Stimulated activated CD8-positive, alpha-beta memory T cell treated with anti-CD3 and anti-CD28 coated beads, Interleukin-7, amount 100 ng/mL, for 4 hours (primary cell): Measurements from ENCODE around the gene NUP214.
"Not testable (repeated sequence)": the region's sequence is repeated elsewhere in the genome, so short reads cannot be mapped to it uniquely, and the experiment has no call there.

Experiments
- DNase-seq, 2 donors: peaks; one replicate each; pipeline ENCODE4 v3.0.0-alpha.2; 2020; ENCODE audit warnings: low read depth in 2 of 2

The NUP214 gene

GRCh38 chr9:131160416-131161112 lies 35.2 kb downstream of the NUP214 start:
- DNase-seq: no peak

GRCh38 chr9:131161585-131161984 lies 36.2 kb downstream of the NUP214 start:
- DNase-seq: no peak

GRCh38 chr9:131162886-131163285 lies 37.5 kb downstream of the NUP214 start:
- no peak for DNase-seq

GRCh38 chr9:131165523-131165922 lies 40.1 kb downstream of the NUP214 start:
- DNase-seq: no peak

- no peak for DNase-seq
Measured at GRCh38 chr9:131167146-131167692, 41.8 kb downstream of the NUP214 start.

- no peak for DNase-seq
Measured at GRCh38 chr9:131167936-131168335, 42.5 kb downstream of the NUP214 start.

- DNase-seq: no peak
Measured at GRCh38 chr9:131169563-131170240, 44.3 kb downstream of the NUP214 start.

- no peak for DNase-seq
Measured at GRCh38 chr9:131173995-131174394, 48.6 kb downstream of the NUP214 start.

- DNase-seq: no peak
Measured at GRCh38 chr9:131174681-131175239, 49.4 kb downstream of the NUP214 start.

- DNase-seq: no peak
Measured at GRCh38 chr9:131177898-131178297, 52.5 kb downstream of the NUP214 start.

- peak; percentile 57 to 58 for DNase-seq
Measured at GRCh38 chr9:131178382-131178781, 53.0 kb downstream of the NUP214 start.

- DNase-seq: no peak
Measured at GRCh38 chr9:131178926-131179325, 53.5 kb downstream of the NUP214 start.

GRCh38 chr9:131179561-131180219 lies 54.3 kb downstream of the NUP214 start:
- DNase-seq: no peak

GRCh38 chr9:131180454-131180853 lies 55.1 kb downstream of the NUP214 start:
- no peak for DNase-seq

- DNase-seq: no peak
Measured at GRCh38 chr9:131181091-131181681, 55.8 kb downstream of the NUP214 start.

GRCh38 chr9:131185924-131186323 lies 60.5 kb downstream of the NUP214 start:
- no peak for DNase-seq

GRCh38 chr9:131186622-131187021 lies 61.2 kb downstream of the NUP214 start:
- DNase-seq: no peak

GRCh38 chr9:131187957-131188356 lies 62.6 kb downstream of the NUP214 start:
- DNase-seq: no peak

- no peak for DNase-seq
Measured at GRCh38 chr9:131188976-131189375, 63.6 kb downstream of the NUP214 start.

- DNase-seq: no peak
Measured at GRCh38 chr9:131190191-131190590, 64.8 kb downstream of the NUP214 start.

GRCh38 chr9:131191032-131191431 lies 65.6 kb downstream of the NUP214 start:
- DNase-seq: not testable (repeated sequence)

- DNase-seq: no peak
Measured at GRCh38 chr9:131191857-131192256, 66.5 kb downstream of the NUP214 start.
